Stimulated activated CD8-positive, alpha-beta memory T cell treated with anti-CD3 and anti-CD28 coated beads, Interleukin-2, amount 100 ng/mL, for 48 hours (primary cell): ENCODE measurements around the gene FKBP10.

Experiments
- DNase-seq, 2 donors: peaks; one replicate each; pipeline ENCODE4 v3.0.0-alpha.2; 2020; ENCODE audit warnings: low read depth in 2 of 2

FKBP10 gene

DNA sequence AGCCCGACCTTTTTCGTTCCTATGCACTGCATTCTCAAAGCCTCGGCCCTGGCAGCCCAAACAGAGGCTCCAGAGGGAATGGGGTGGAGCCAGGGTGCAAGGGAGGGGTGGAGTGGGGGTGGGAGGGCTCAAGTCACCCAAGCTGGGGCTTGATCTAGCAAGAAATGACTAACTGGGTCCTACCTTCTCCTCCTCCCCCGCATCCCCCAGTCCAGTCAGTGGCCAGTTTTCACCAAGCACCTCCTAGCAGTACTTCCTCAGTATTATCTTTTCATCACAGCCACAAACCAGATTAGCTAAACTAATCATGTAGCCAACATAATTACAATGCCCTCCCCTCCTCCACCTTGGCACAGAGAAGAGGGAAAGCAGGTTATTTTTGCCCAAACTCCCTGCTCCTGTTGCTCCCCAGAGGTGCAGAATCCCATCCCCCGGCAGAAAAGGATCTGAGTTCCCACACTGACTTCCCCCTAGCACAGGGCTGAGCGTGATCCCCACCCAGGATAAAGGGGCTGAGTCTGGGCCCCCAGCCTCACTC, 28.5 kb upstream of the FKBP10 start:
- DNase-seq: no peak

DNA sequence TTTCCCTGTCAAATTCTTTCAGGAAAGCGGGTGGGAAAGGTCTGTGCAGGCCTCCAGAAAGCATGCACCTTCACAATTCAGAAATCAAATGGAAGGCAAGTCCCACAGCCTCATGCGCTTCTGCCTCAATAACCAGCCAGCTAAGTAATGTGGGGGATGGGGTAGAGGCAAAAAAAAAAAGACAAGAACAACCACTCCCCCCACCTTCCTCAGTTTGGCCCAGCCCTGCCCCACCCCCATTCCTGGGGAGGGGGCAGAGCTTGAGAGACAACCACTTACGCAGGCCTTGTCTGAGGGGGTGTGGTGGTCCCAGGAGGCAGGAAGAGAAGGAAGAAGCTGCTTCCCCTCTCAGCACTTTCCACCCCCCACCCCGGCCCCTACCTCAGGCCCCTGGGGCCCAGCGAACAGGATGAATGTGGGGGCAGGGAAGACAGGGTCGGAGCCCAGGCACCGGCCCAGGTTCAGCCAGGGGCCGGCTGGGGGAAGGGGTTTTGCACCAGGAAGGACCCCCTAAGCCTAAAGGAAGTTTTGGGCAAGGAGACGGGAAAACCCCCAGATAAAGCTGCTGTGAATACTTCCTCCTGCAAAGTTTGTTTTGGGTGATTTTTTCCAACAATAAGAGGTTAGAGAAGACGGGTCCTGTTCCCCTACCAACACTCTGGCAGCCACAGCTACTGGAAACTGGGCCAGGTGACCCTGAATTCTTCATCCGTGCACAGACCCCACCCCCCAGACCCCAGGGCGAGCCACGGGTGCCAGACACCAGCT, 27.5 kb upstream of the FKBP10 start:
- no peak for DNase-seq

DNA sequence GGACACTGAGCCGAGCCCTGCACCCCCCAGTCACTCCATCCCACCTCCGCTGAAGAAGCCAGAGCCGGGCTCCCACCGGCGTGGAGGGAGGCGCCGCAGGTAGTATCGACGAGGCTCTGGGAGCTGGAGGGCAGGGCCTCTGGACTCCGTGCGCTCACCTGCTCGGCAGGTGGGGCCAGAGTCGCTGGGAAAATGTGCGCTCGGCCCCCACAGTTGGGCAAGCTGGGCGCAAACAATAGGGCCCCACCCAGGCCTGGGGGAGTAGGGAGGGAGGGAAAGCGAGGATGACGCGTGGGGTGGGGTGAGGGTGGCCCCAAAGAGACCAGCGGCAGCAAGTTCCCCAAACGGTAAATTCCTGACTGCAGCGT, 27.0 kb upstream of the FKBP10 start:
- no peak for DNase-seq

DNA sequence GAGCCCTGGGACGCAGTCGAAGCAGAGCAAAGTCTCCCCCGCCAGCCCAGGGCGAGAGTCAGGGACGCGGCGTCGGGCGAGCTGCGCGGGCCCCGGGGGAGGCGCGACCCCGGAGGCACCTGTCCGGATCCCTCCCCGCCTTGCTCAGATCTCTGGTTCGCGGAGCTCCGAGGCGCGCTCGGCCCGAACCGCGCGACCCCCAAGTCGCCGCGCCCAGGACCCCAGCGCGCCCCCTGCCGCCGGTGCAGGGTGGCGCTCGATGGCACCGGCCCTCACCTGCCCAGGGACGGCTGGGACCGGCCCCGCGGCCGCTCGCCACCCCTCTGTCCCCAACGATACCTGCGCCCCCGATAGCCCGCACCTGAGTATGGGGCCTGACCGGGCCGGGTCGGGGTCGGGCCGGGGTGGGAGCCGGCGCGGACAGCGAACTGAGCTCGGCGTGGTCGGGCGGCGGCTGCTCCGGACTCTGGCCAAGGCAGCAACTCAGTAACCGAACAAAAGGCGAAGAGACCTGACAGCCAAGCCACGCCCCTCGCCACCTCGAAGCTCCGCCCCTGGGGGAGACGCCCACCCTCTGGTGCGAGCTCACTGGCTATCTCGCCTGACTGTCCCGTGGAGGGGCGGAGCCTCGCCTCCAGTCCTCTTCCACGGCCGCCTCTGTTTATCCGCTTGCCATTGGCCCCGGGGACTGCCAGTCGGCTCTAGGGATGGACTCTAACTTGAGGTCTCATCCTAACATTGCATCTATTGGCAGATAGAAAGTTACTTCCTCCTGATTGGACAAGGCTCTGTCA, 26.4 kb upstream of the FKBP10 start, which contains the start of gene JUP:
JUP (minus strand) TSS at position 485 of the 794 bp plus-strand sequence. CDS start 14,857 bp downstream, outside the sequence.
- DNase-seq: peak; percentile 84 to 93

DNA sequence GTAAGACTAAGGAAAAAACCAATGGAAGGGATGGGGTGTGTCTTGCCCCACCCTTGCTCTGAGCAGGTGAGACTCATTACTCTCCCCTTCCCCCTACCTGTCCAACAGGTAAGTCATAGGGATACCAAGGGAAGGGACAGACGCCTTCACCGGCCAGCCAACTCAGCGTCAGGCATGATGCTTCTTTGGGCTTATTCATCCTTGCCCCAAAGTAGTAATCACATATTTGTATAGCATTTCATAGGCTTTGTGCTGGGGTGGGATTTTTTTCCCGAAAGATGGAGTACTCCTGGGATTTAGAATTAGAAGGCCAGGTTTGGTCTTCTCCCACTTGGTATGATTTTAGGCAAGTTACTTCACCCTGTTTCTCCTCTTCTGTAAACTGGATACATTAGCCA, 25.8 kb upstream of the FKBP10 start:
- DNase-seq: no peak

DNA sequence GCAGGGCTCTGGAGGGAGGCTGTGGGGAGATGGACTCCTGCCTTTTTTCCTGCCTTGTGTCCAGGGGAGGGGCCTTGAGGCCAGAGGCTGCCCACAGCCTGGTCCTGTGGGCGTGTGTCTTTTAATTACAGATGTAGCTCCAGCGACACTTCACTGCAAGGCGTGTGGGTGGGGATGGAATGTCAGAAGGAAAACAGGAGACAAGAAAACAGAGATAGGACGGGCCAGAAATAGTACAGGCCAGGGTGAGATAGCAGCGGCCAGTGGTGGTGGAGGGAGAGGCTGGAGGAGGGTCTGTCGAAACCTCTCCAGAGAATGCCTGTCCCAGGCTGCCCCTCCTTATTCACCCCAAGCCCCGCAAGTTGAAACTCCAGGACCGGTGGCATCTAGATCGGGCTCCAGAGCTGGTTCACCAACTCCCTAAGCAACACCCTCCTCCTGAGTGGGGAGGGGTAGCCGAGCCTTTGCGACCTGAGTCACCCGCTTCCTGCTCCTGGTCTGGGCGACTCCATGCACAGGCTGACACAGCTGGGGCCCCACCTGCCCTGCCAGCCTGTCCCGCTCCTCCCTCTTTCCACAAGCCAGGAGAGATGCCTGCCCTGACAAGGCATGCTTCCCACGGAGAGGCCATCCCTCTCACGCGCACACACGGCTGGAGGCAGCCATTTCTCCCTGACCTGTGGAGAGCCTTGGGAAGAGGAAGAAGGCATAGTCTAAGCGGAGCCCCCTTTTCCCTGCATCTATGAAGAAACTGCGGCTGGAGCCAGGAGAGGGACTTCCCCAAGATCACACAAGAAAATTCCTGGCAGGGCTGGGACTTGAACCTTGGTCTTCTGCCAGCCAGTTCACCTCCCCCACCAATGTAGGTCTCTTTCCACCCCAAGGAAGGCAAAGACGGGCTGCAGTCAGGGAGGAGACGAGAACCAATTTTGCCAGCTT, 19.7 kb upstream of the FKBP10 start:
- DNase-seq: no peak

DNA sequence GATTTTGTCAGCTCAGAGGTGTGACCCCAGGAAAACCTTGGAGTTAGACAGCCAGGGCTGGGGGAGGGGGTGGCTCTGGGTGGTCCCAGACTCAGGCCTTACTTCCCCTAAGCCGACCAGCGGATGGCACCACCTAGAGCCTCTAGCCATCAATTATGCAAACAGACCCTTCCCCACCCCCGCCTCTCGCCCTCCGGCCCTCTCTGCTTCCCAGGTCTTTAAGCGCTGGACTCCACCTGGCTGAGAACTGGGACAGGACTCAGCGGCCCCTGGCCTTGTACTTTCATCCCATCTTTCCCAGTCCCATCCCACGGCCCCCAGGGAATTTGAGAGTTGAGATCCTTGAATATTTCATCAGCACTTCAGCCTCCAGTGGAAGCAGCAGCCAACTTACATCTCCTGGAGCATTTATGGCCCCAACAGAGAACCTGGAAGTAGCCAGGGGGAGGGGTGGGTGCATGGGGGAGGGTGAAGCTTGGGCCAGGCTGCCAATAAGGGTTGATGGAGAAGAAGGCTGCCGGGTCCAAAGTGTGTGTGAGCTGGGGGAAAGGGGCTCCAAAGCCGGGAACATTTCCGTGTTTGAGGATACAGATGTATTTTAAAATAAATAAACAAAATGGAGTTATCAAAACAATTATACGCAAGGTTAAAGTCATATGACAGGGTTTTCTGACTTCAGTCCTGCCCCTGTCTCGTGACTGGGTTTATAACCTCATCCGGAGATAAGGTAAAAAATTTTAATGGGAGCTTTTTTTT, 18.8 kb upstream of the FKBP10 start:
- DNase-seq: no peak

DNA sequence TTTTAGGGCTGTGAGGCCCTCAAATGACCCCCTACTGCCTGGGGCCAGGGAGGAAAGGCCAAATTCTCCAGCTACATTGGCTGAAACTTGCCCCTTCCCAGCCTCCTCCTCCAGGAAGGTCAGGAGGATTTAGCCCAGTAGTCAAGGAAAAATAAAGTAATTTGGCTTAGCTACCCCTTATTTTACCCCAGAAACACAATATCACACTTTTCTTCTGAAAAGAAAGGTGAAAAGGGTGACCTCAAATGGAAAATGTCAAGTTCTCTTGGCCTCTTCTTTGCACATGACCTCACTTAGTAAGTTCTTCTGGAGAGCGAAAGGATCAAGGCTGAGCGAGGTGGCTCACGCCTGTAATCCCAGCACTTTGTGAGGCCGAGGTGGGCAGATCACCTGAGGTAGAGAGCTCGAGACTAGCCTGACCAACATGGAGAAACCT, 18.2 kb upstream of the FKBP10 start:
- DNase-seq: no peak

DNA sequence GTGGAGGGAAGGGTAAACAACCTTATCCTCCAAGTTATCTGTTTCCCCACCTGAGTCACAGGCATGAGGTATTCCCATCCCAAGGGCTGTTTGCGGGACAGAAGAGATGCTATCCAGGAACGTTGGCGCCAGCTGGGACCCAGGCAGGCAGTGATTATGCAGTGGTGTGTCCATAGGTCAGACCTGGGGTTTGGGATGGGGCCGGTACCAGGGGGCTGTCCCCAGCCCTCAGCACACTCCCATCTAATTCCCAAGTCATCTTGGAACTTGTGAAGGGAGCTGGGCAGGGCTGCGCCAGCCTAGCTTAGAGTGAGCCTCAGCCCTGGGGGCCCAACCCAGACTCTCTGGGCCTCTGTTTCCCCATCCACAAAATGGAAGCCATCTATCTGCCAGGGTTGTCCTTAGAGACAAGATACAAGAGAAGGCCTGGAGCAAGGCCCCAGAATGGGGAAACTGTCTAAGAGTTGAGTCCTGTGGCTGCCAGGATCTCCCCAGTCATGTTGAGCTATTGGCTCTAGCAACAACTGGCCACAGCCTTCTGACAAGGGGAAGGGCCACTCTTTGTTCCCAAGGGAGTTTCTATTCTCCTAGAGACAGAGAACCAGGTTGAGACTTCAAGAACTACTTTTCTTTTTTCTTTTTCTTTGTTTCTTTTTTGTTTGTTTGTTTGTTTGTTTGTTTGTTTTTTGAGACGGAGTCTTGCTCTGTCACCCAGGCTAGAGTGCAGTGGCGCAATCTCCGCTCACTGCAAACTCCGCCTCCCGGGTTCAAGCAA, 16.5 kb upstream of the FKBP10 start:
- DNase-seq: no peak

DNA sequence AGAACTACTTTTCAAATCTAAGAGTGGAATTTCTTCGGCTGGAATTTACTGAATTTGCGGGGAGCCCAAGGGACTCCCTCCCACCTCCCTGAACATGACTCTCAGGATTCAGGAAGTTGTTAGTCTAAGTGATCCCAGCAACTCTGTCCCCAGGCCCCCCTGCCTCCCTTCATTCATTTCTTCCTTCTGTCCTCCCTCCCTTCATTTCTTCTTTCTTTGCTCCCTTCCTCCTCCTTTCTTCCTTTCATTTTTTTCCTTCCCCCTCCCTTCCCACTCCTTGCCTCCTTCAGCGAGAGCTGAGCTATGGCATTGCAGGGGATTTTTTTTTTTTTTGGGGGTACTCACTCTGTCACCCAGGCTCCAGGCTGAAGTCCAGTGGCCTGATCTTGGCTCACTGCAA, 15.4 kb upstream of the FKBP10 start:
- DNase-seq: no peak

DNA sequence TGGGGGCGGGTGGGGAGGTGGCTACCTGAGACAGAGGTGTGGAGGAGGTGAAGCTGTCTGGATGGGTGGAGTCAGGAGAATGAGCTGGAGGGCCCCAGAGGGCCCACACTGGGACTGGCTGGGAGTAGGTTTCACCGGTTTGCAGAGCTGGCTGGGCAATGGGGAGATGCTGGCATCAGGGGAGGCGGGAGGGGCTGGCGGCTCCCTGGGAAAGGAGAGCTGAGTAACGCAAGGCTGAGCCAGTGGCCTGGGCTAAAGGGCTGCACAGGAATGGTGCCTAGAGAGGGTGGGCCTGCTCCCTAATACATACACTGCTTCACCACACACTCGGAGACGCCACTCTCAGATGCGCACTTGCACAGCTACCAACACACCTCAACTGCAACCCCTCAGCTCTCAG, 13.4 kb upstream of the FKBP10 start:
- no peak for DNase-seq

DNA sequence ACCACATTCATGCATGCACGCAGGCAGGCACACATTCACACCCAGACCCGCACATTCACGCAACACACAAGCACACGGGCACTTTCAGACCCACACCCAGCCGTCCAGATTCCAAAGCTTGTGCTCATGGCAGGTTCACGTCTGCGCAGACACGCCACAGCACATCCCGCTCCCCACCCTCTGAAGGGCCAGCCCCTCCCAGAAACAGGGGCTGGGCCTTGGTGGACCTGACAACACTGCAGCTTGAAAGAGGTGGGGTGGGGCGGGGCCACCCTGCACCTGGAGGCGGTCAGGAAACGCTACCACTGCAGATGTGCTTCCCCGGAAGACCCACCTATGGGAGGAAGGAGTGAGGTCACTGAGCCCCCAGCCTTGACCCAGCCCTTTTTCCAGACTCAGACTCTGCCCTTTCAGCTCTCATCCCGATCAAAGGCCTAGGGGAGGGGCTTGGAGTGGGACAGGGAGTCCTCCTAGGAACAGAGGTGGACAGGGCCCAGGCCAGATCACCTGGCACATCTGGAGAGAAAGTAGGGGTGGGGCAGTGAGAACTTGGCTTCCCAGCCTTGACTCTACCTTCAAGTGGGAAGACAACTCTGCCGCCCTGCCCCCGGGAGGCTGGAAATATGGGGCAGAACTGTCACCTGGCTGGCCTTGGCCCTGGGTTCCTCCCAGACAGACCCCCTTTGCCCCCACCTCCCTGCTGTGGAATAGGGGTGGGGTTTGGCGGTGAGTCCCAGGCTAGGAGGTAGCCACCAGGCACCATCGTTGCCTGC, 12.0 kb upstream of the FKBP10 start:
- no peak for DNase-seq

DNA sequence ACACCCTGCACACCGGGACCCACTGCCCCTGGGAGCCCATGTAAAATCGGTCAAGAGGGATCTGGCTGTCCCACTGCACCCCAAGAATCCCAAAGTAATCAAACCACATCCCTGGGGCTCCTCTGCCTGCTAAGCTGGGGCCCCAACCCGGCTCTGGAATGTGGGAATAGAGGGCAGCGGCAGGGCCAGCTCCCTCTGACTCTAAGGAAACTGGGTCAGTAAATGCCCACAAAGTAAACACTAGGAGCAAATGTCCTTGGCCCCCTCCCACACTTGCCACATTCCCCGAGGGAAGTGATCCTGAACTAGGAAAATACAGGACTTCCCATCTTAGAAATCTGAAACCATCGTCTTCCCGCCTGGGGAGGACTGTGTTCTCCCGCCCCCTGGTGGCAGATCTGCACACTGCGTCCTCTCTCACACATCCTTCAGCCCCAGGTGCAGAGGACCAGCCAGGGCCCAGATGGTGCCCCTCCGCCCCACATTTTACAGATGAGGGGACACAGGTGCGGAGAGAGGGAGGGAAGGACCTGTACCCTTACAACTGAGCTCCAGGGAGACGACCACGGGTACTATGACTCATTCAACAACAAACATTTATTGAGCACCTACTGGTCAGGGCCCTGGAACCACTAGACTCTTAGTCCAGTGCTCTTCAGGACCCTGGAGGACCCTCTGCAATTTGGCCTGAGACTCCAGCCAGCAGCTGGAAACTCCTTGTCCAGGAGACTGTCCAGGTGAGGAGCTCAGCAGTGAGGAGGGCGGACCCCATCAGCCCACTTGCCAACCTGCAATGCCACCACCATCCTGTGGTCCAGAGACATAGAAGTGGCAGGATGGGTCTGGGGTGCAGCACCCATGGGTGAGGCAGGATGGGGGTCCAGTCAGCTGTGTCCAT, 11.2 kb upstream of the FKBP10 start:
- peak; percentile 63 to 69 for DNase-seq

DNA sequence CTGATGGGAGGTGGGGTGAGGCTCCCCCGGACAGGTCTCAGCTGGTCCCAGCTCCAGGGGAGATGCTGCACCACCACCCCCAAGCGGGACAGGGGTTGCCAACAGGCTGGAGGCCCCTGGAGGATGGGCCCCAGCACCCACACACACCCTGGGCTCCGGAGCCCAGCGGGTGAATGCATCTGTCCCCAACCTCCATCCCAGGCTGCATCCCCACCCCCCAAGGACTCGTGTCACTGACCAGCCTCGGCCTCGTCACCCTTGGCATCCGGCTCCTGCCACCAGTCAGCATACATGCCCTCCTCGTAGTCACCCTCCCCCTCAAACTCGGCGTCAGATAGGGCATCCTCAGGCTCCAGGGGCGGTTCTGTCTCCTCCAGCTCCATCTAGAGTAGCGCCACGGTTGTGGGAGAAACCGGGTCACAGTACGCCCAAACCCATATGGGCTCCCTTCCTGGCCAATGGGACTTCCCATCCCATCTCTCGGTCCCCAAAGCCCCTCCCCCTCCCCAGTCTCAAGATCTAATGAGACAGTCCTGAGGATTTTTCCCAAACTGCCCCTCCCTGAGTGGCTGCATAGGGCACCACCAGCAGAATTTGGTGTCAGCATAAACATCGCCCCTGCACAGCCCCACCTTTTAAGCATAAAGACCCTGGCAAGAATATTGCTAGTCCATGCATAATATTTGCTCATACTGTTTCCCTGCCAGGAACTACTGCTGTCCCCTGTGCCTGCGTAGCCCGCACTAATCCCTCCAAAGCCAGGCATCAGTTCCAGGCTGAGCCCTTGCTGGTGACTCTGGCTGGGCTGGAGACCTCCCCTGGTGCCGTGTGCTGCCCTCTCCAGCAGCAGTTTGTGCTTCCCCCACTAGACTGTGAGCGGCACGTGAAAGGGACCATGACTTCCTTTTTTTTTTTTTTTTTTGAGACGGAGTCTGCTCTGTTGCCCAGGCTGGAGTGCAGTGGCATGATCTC, 9.5 kb upstream of the FKBP10 start:
- DNase-seq: no peak

DNA sequence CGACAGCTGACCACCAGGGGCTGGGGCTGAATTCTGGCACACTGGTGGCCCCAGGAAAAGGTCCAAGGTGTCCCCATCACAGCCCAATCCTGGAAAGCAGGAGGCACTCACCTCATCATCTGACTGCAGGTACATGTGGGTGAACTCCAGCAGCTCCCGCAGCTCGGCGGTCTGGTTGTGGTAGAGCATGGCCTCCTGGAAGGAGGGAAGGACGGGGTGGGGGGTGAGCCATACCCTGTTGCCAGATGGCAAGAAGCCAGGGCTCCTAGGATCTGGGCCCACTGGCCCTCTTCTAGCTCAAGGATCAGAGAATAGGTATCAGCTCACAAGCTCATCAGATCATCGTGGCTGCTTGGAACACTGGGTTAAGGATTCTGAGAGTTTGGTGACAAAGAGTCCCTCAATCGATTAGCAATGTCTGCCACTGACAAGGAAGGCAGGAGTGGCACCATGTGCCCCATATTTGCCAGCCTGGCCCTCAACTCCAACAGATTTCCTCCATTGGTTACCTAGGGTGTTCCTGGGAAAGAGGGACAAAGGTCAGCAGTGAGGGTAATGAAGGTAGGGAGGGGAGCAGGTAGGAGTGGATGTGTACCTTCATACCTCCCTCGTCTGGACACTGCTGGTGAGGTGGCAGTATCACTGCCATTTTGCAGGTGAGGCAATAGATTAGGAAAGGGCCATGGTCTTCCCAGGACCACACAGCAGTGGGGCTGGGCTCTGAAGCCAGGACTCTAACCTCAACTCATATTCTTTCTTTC, 5.9 kb upstream of the FKBP10 start:
- DNase-seq: no peak
